SH-SY5Y (cell line): ENCODE results near the gene CCDC54.

ENCODE experiments used
- GATA2 ChIP-seq: IDR thresholded peaks from 2 replicates; pipeline ENCODE4 v1.6.1; 2011; ENCODE audit warnings: mild to moderate bottlenecking, low read depth, low read length
- GATA3 ChIP-seq: IDR thresholded peaks from 2 replicates; pipeline ENCODE4 v1.6.1; 2011; ENCODE audit warnings: low read depth, mild to moderate bottlenecking, low read length, moderate library complexity

Gene CCDC54

DNA sequence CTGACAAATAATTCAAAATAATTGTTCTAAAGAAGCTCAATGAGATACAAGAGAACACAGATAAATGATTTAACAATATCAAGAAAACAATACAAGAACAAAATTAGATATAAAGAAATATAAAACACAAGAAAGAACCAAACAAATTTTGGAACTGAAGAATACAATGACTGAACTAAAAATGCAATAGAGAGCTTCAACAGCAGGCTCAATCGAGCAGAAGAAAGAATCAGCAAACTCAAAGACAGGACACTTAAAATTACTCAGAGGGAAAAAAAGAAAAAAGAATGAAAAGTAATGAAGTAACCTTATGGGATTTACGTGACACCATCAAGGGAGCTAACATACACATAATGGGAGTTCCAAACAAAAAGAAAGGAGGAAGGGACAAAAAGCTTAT, 32.1 kb downstream of the CCDC54 start:
- TF ChIP-seq GATA2 (no peak), GATA3 (no peak)

GRCh38 chr3:107410606-107411005, 33.4 kb downstream of the CCDC54 start:
- TF ChIP-seq GATA3, result no peak
- no peak for TF ChIP-seq GATA2

DNA sequence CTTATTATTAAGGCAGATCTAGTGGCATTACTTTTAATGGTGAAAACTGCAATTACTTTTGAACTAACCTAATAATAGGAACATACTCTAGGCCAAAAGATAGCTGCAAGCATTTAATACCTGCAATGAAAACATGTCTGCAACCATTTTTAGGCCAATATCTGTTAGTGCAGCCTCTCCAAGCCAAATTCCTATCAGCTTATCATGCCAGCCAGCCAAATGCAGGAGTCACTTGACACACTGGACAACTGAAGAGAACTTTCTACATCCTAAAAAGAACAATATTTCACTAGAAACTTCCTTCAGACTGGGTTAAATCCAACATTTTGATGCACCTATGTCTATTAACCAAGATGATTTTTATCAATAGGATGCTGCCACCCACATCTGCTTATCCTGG, 33.8 kb downstream of the CCDC54 start:
- TF ChIP-seq GATA2 (no peak), GATA3 (no peak)

DNA sequence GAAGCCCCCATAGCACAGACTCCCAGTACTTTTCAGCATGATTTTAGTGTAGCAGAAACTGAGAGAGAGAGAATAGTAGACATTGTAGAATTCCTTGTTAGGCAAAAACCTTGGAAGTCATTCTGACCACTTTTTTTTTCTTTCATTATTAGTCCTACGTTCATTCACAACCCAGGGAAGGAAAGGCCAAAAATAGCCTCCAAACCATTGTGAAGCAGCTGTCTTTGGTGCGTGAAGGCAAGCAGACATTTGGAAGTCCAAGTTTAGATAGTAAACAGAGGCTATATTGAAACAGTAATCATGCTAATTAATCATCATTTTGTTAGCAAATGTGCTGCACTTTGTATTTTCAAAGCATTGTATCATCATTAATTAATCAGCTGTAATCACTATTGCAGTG, 34.5 kb downstream of the CCDC54 start:
- TF ChIP-seq GATA3 (no peak), GATA2 (no peak)

DNA sequence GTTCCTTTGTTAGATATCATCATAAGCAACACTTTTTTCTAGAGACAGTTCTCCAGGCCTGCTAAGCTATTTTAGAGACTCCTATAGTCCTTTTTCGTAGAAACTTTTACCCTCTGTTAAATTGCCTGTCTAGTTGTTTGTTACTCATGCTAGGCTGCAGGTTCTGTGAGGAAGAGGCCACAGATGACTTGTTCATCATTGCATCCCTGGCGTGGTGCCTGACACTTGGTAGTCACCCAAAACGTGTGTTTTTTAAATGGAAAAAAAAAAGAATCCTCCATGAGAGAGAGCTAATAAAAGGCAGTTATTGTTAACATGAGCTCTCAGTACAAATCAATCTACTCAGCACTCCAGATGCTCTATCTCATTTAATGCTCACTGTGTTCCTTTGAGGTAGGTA, 35.1 kb downstream of the CCDC54 start:
- TF ChIP-seq GATA2 (no peak), GATA3 (no peak)

DNA sequence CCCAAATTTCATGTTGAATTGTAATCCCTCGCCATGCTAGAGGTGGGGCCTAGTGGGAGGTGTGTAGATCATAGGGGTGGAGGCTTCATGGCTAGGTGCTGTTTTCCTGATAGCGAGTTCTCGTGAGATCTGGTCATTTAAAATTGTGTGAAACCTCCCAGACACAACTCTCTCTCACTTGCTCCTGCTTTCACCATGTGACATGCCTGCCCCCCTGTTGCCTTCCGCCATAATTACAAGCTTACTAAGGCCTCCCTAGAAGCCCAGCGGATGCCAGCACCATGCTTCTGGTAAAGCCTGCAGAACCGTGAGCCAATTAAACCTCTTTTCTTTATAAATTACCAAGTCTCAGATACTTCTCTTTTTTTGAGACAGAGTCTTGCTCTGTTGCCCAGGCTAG, 36.0 kb downstream of the CCDC54 start:
- TF ChIP-seq GATA2 (no peak), GATA3 (no peak)

GRCh38 chr3:107414325-107414964, 37.2 kb downstream of the CCDC54 start:
- TF ChIP-seq GATA3 (no peak), GATA2 (no peak)

DNA sequence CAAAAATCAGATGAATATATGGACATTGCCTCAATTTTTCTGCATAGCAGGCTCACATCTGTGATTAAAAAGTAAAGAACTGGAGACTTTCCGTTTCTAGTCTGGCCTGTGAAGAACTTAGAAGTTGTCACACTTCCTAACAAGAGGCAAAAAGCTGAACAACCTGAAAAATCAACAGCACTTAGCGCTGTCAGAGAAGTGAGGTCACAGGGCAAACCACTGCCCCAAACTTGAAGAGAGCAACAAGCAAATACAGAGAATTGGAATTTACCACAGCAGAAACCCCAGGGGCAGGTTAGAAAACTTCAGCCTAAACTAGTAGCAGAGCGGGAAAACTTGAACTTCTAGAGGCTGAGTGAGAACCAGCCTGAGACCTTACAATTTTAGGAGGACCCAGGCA, 38.9 kb downstream of the CCDC54 start:
- TF ChIP-seq GATA2 (no peak), GATA3 (no peak)

DNA sequence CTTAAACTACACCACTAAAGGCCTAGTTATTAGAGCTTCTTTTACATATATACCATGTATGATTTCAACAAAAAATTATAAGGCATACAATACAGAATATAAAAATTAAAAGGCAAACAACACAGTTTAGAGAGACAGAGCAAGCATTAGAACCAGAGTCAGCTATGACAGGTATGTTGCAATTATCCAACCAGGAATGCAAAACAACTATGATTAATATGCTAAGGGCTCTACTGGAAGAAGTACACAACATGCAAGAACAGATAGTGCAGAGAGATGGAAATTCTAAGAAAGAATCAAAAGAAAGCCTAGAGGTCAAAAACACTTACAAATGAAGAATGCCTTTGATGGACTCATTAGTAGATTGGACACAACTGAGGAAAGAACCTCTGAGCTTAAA, 39.6 kb downstream of the CCDC54 start:
- TF ChIP-seq GATA3 (no peak), GATA2 (no peak)

DNA sequence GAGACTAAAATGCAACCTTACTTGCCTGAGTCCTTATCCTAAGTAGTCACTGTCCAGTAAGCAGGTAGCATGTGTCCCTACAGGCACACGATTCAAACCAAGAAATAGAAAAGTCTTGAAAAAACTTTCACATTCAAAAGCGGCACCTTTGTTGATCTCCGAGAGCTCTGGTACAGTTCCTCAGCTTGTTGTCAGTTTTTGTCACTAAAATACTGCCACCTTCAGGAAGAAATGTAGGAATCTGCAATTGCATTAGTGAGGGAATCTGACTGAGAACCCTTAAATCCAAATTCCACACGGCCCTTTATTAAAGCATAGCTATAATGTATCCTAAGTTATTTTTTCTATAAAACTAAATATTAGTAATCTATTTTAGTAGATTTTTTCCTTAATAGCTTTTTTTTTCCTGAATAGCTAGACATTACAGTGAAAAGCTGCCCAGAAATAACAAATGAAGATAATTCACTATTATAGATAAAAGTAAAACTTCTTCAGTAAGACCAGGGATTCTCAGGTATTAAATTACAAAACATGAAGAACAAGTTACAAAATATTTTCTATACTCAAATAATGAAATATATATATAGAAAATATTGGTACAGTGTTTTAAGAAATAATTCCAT, 44.0 kb downstream of the CCDC54 start:
- no peak for TF ChIP-seq GATA3
- no peak for TF ChIP-seq GATA2

- TF ChIP-seq GATA2 (no peak), GATA3 (no peak)
Measured at GRCh38 chr3:107421881-107422280, 44.6 kb downstream of the CCDC54 start.

GRCh38 chr3:107425033-107425432, 47.8 kb downstream of the CCDC54 start:
- TF ChIP-seq GATA3 (no peak), GATA2 (no peak)

GRCh38 chr3:107426223-107426622, 49.0 kb downstream of the CCDC54 start:
- TF ChIP-seq GATA2, result no peak
- TF ChIP-seq GATA3, result no peak
